Activated T-cell treated with anti-CD3 and anti-CD28 coated beads, Interleukin-2, amount 50 U/mL, for 72 hours (primary cell): ENCODE results near the gene SOBP. TPM values are rescaled to one million over a fixed set of nuclear protein-coding genes. Genes with fewer than 3 reads are reported as not detected.

ENCODE experiments used
- ATAC-seq, 2 donors: fragments of 150-1000 bp; cut with Tn5 transposase; replicated peaks in 1 of 2; 2 replicates each; pipeline ENCODE4 v1.10.0; 2021; ENCODE audit warnings: moderate library complexity in 2 of 2, mild to moderate bottlenecking in 1 of 2
- DNase-seq, 2 donors: peaks; one replicate each; pipeline ENCODE4 v3.0.0; 2021 to 2022; ENCODE audit warnings: mixed read lengths in 1 of 2
- H3K27ac Mint-ChIP-seq: one replicate; pipeline ENCODE4 v1.8.0; 2022; ENCODE audit warnings: mild to moderate bottlenecking, moderate library complexity, mixed read lengths
- H3K27me3 Mint-ChIP-seq: one replicate; pipeline ENCODE4 v1.8.0; 2022; ENCODE audit warnings: low read depth, mixed read lengths
- H3K36me3 Mint-ChIP-seq, 2 donors: one replicate each; pipeline ENCODE4 v1.8.0; 2022; ENCODE audit warnings: mixed read lengths in 2 of 2, mild to moderate bottlenecking in 1 of 2; ENCODE audit not compliant: insufficient read depth in 2 of 2
- H3K4me1 Mint-ChIP-seq: one replicate; pipeline ENCODE4 v1.8.0; 2022; ENCODE audit warnings: low read depth, mixed read lengths
- H3K4me3 Mint-ChIP-seq, 2 donors: one replicate each; pipeline ENCODE4 v1.8.0; 2022; ENCODE audit warnings: mild to moderate bottlenecking in 2 of 2, mixed read lengths in 2 of 2, moderate library complexity in 2 of 2
- H3K9me3 Mint-ChIP-seq, 2 donors: one replicate each; pipeline ENCODE4 v1.8.0; 2022; ENCODE audit warnings: mixed read lengths in 2 of 2
- total RNA-seq, 2 donors: library from RNA; stranded (reverse); gene quantifications; one replicate each; pipeline ENCODE4 v1.2.3, GENCODE V29; 2022

The SOBP gene
- total RNA-seq, 2 donors from 2014 or later, result 0.44 to 0.91 TPM

DNA sequence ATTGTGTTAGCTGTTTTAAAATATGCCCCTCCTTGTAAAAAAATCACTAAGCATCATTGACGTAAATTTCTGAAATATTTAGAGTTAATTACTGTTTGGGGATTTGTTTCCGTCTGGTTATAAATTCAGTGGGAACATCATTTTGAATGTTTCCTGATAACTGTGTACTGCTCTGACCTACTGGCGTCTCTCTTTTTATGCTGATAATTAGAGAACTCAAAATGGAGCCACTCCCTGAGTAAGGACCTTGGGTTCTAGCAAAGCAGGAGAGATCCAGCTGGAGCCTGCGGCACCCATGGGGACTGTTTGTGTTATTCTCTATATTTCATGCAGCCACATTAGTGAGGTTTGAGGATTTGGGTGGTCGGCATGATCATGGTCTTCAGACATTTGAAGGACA is 124.9 kb downstream of the SOBP start:
- ATAC-seq (no peak), DNase-seq (no peak)
- Mint-ChIP-seq H3K36me3 (no peaks in the 10 kb centered on the region), H3K27me3 (peaks cover 6% of the 10 kb centered on the region), H3K27ac (no peak overlapping the region), H3K4me3 (no peak overlapping the region), H3K9me3 (no peaks in the 10 kb centered on the region), H3K4me1 (peaks cover 17% of the 10 kb centered on the region)

DNA sequence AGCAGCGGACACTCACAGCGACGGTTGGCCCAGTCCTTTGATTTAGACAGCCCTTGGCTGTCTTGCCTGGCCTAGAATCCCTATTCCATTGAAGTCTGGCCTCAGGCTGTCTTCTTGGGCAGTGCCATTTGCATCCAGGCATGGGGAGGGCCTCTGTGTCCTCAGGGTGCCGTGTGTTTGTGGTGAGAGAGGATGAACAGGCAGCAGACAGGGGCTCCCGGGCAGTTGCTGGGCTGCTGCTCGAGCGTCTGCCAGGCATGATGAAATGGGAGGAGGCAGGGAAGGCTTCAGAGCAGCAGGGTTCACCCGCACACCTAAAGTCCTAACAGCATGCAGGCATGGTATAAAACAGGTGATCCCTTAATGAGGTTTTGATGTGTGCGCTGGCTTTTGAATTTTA is 126.9 kb downstream of the SOBP start:
- Mint-ChIP-seq H3K4me3 (no peak overlapping the region), H3K36me3 (no peaks in the 10 kb centered on the region), H3K4me1 (peaks cover 28% of the 10 kb centered on the region), H3K9me3 (no peaks in the 10 kb centered on the region), H3K27me3 (no peaks in the 10 kb centered on the region), H3K27ac (no peak overlapping the region)
- no peak for DNase-seq
- no peak for ATAC-seq

DNA sequence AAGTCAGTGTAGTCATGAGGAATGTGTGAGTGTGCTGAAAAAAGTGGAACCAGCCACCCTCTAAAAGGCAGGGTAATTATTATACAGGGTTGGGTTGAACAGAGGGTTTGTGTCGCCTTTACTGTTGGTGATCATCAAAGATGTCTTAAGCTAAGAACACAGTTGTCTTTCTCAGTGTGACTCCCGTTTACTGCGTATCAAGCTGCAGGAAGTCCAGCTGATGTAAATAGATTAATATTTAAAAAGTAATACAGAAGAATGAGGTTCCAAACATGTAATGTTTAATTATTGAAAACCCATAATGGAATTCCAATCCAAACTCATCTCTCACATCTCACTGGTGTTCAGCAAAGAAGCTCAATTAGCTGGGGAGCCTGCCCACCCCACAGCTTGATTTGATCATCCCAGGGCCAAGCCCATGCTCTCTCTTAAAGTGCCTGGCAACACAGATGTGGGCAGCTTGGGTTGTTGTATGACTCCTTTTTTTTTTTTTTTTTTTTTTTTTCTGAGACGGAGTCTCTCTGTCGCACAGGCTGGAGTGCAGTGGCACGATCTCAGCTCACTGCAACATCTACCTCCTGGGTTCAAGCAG is 127.5 kb downstream of the SOBP start:
- H3K27me3 Mint-ChIP-seq, result no peaks in the 10 kb centered on the region
- H3K36me3 Mint-ChIP-seq, result no peaks in the 10 kb centered on the region
- no peak for ATAC-seq
- no peak overlapping the region for H3K27ac Mint-ChIP-seq
- peaks cover 28% of the 10 kb centered on the region for H3K4me1 Mint-ChIP-seq
- no peak overlapping the region for H3K4me3 Mint-ChIP-seq
- H3K9me3 Mint-ChIP-seq, result no peaks in the 10 kb centered on the region
- DNase-seq, result no peak

DNA sequence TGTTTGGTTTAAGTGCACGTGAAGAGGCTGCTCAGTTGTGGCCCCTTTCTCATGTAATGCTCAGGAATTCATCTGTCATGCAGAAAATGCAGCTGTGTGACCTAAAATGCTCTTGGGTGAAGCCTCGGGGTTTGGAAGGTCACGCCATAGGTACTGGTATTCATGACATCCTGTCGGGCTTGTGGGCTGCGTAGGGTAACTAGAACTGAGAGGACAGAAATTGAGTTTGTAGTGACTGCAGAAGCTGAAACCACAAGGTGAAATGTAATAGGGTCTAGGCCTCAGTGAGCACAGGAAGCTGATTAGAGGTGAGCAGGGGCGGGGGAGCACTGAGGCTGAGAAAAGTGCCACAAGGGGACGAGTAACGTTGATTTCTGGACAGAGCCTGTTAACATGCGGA is 128.8 kb downstream of the SOBP start:
- H3K9me3 Mint-ChIP-seq, result no peaks in the 10 kb centered on the region
- ATAC-seq (peak; percentile 98 to 99), DNase-seq (peak; percentile 63 to 64)
- peak overlapping the region; percentile 2 for H3K27ac Mint-ChIP-seq
- H3K4me3 Mint-ChIP-seq, result peak overlapping the region; percentile 19 to 61
- H3K4me1 Mint-ChIP-seq, result peaks cover 28% of the 10 kb centered on the region
- no peaks in the 10 kb centered on the region for H3K27me3 Mint-ChIP-seq
- H3K36me3 Mint-ChIP-seq, result no peaks in the 10 kb centered on the region

DNA sequence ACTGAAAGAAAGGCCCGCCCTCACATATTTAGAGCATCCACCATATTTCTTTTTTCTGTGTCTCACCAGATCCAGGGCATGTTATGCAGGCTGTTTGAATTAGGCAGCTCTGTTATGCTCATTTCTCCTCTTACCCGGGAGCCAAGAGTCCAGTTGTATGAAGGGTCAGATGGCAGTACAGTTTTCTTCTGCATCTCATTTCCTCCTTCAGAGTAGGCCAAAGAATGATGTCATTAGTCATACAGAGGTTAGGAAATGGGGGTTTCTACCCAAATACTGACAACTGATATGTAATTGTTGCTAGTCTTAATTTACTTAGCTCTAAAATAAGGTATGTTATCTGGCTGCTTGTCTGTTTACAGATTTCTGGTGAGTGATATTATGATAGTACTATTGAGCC is 130.8 kb downstream of the SOBP start:
- ATAC-seq (no peak), DNase-seq (no peak)
- Mint-ChIP-seq H3K4me3 (no peak overlapping the region), H3K27ac (no peak overlapping the region), H3K27me3 (no peaks in the 10 kb centered on the region), H3K4me1 (peaks cover 28% of the 10 kb centered on the region), H3K36me3 (no peaks in the 10 kb centered on the region), H3K9me3 (no peaks in the 10 kb centered on the region)

DNA sequence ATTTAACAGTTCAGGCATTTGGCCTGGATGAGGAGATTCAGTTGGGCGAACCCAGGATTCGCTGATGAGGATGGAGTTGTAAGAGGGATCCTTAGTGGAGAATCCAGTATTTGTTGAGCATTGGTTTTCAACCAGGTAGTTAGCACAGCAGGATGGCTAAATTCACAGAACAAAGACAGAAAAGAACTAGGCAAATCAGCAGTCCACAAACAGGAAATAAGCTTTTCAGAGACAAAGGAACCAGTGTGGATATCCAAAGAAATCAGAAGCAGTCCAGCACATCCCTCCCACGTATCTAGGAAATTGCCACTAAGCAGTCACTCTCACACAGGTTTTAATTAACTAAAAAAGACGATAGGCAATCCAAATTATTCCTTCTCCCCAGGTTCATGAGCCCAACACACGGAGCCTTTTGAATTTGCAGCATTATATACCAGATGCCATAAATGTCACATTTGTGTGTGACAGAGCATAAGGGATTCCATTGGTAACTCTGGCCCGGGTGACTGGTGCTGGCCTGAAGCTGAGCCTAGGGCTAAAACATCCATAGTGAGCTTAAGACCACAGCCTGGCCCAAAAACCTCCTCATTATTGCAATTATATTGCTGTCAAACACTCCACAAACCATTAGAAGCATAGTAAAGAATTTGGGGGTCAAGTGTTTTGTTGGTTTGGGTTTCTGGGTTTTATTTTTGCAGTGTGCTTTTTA is 131.5 kb downstream of the SOBP start:
- no peak for DNase-seq
- no peak overlapping the region for H3K27ac Mint-ChIP-seq
- no peaks in the 10 kb centered on the region for H3K9me3 Mint-ChIP-seq
- peaks cover 28% of the 10 kb centered on the region for H3K4me1 Mint-ChIP-seq
- H3K27me3 Mint-ChIP-seq, result no peaks in the 10 kb centered on the region
- no peak overlapping the region for H3K4me3 Mint-ChIP-seq
- no peak for ATAC-seq
- no peaks in the 10 kb centered on the region for H3K36me3 Mint-ChIP-seq

DNA sequence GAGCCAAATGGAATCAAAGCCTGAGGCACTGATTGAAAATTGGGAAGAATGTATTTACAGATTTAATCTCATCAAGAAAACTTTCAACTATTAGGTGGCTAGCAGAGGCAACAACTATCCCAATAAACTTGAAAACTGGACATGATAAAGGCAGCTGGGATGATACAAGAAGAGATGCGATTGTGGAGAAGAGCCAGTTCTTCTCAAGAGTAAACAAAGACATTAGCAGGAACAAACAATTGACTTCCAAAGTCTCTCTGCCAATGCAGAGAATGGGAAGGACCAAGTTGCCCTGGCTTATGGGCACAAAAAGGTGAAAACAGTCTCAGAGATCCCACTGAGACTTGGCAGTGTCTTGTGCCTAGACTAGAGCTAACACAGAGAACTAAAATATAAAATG is 132.4 kb downstream of the SOBP start:
- no peaks in the 10 kb centered on the region for H3K36me3 Mint-ChIP-seq
- ATAC-seq (no peak), DNase-seq (no peak)
- no peak overlapping the region for H3K27ac Mint-ChIP-seq
- H3K4me1 Mint-ChIP-seq, result peaks cover 28% of the 10 kb centered on the region
- H3K4me3 Mint-ChIP-seq, result no peak overlapping the region
- H3K9me3 Mint-ChIP-seq, result no peaks in the 10 kb centered on the region
- H3K27me3 Mint-ChIP-seq, result no peaks in the 10 kb centered on the region

DNA sequence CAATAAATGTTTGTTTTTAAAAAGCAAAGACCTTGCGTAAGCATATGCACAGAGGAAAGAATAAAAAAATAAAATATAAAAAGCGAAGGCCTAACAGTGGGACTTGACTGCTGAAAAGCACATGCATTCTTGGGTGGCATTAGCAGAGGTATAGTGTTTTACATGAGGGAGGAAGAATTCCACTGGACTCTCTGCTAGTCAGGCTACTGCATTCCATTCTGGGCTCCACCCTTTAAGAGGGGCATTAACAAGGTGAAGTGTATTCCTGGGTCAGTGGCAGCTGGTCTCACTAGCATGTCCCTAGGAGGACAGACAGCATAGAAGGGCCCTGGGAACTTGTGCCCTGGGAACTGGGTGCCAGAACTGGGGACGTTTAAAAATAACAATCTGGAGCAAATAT is 134.1 kb downstream of the SOBP start:
- DNase-seq, result no peak
- Mint-ChIP-seq H3K4me3 (no peak overlapping the region), H3K9me3 (no peaks in the 10 kb centered on the region), H3K4me1 (peaks cover 18% of the 10 kb centered on the region), H3K27ac (no peak overlapping the region), H3K36me3 (no peaks in the 10 kb centered on the region), H3K27me3 (no peaks in the 10 kb centered on the region)
- no peak for ATAC-seq

DNA sequence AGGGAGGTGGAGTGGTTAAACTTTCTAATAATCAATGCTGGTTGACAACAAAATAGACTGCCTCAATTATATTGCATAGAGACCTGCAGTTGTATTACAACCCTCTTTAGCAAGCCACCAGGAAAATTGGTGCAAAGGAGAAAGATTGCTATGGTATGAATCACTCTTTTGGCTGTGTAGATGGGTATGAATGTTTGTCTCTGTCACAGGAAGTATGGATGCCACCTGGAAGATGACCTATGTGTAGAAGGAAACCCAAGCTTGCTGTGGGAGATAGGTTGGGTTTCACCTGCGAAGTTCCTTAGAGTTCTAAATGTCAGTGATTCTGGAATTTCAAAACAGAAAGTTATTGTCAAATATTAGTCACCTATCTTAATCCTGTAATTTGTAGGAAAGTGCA is 134.6 kb downstream of the SOBP start:
- Mint-ChIP-seq H3K36me3 (no peaks in the 10 kb centered on the region), H3K4me1 (peaks cover 13% of the 10 kb centered on the region), H3K27ac (no peak overlapping the region), H3K4me3 (no peak overlapping the region), H3K27me3 (no peaks in the 10 kb centered on the region), H3K9me3 (no peaks in the 10 kb centered on the region)
- DNase-seq, result no peak
- ATAC-seq, result no peak

DNA sequence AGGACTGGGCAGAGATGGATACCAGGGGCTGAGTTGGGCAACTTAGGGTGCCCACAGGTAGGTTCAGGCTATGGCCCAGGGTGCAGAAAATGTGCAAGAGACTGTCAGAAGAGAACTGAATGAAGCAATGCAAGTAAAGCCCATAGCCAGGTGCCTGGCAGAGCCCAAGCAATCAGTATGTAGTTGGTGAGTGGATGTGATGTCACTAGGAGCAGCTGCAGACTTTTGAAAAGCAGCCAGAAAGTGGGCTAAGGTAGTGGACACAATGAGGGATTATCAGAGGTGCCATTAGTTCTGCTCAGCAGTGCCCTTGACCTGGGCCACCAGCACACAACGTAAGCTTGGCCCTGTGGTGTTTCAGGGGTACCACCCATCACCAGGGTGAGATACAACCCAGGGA is 135.3 kb downstream of the SOBP start:
- ATAC-seq, result no peak
- H3K27me3 Mint-ChIP-seq, result no peaks in the 10 kb centered on the region

DNA sequence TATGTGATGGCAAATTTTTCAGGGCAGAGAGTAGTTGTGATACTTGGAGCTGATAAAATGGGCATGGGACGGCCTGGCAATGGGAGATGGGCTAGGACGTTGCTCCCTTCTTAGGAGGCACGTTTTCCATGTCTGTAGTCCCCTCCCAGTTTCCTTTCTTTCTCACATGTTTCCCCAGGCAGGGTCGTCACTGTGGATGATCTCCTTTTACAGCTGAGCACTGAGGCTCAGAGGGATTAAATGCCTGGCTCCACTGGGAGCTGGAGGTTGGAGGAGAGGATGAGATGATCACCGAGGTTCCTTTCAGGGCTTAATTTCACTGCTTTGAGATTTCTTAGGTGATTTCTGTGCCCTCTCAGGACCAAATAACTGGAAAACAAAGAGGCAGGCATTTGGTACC is 136.7 kb downstream of the SOBP start:
- Mint-ChIP-seq H3K9me3 (no peaks in the 10 kb centered on the region), H3K36me3 (no peaks in the 10 kb centered on the region), H3K27ac (no peak overlapping the region), H3K27me3 (peaks cover 13% of the 10 kb centered on the region), H3K4me1 (no peaks in the 10 kb centered on the region), H3K4me3 (no peak overlapping the region)
- no peak for DNase-seq
- ATAC-seq, result no peak

More for the DNA sequence above, 135.3 kb downstream of the SOBP start:
- DNase-seq, result no peak
- no peak overlapping the region for H3K4me3 Mint-ChIP-seq
- H3K27ac Mint-ChIP-seq, result no peak overlapping the region
- no peaks in the 10 kb centered on the region for H3K36me3 Mint-ChIP-seq
- peaks cover 9% of the 10 kb centered on the region for H3K4me1 Mint-ChIP-seq
- H3K9me3 Mint-ChIP-seq, result no peaks in the 10 kb centered on the region

DNA sequence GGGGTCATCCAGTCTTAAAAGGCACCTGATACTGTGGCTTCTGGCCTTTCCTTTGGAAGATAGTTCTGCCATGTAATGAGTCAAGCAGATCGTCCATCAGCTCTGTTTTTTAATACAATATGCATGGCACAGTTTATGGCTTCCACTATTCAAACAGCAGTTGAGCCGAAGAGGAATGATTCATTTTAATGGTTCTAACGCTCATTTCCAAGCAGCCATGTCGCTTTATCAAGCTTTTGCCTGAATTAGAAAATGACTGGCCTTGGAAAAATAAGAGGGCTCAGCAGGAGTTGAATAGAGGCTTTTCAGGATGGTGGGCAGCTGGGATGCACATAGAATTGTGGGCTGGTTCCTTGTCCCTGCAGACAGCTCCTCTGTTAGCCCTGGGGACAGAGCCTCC is 138.1 kb downstream of the SOBP start:
- Mint-ChIP-seq H3K9me3 (no peaks in the 10 kb centered on the region), H3K27me3 (peaks cover 26% of the 10 kb centered on the region), H3K36me3 (no peaks in the 10 kb centered on the region), H3K4me3 (no peak overlapping the region), H3K27ac (no peak overlapping the region), H3K4me1 (no peaks in the 10 kb centered on the region)
- no peak for ATAC-seq
- no peak for DNase-seq

DNA sequence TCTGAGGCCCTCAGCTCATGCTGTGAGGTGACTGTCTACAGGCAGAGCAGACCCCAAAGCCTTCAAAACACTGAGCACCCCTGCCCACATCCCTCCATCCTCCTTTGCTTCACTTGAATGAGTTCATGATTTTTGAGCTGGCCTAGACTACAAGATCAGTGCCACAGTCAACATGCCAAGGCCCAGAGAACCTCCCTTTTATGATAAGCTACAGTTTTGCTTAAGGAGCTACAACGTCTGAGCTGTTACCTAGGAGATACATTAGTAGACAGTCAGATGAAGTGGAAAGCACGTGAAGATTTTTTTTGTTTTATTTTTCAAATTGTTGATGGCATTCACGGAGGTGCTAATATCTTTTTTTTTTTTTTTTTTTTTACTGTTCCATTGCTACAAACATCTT is 139.0 kb downstream of the SOBP start:
- Mint-ChIP-seq H3K27me3 (peaks cover 35% of the 10 kb centered on the region), H3K9me3 (no peaks in the 10 kb centered on the region), H3K4me1 (peaks cover 5% of the 10 kb centered on the region), H3K27ac (no peak overlapping the region), H3K4me3 (no peak overlapping the region), H3K36me3 (no peaks in the 10 kb centered on the region)
- no peak for ATAC-seq
- DNase-seq, result no peak

DNA sequence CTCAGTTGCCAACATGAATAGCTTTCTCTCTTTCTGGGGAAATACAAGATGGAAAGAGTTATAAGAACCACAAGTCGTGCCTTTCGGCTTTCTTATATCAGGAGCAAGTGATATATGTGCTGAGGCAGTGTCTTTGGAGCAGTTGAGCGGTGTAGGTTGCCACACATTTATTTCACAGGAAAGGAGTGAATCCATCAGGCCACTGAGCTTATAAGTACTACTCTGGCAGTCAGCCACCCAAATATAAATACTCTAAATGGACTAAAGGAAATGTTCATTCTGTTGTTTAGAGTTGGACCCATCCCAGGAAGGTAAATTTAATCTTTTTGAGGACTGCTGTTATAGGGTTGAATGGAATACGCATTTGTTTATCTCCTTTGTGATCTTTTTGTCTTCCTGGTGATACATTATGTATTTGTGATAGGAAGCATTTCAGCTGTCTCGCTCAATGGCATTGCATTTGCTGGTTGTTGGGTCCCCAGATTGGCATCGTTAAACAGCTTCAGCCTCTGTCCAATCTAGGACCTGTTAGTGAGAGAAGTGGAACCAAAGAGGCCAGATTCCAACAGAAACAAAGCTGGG is 139.7 kb downstream of the SOBP start:
- no peaks in the 10 kb centered on the region for H3K9me3 Mint-ChIP-seq
- DNase-seq (no peak), ATAC-seq (no peak)
- H3K36me3 Mint-ChIP-seq, result no peaks in the 10 kb centered on the region
- no peak overlapping the region for H3K27ac Mint-ChIP-seq
- peaks cover 38% of the 10 kb centered on the region for H3K27me3 Mint-ChIP-seq
- peaks cover 10% of the 10 kb centered on the region for H3K4me1 Mint-ChIP-seq
- no peak overlapping the region for H3K4me3 Mint-ChIP-seq
